ENCODE results near the gene SH3BGRL2.

- no peak for TF ChIP-seq TAF1 (IDR thresholded peaks at IDR 0.05; ENCODE audit: low read depth)
- no peak for TF ChIP-seq CREB1 (IDR thresholded peaks at IDR 0.05; ENCODE audit: low read depth)
- no peak for TF ChIP-seq EP300 (IDR thresholded peaks at IDR 0.05; ENCODE audit: borderline replicate concordance)
- TF ChIP-seq CEBPB (IDR thresholded peaks at IDR 0.05), result no peak
- TF ChIP-seq MAX (IDR thresholded peaks at IDR 0.05), result no peak
- TF ChIP-seq YY1 (IDR thresholded peaks at IDR 0.05; ENCODE audit: low read depth), result no peak
- TF ChIP-seq FOXM1 (IDR thresholded peaks at IDR 0.05; ENCODE audit: borderline replicate concordance, low read depth), result no peak
- TF ChIP-seq RAD21 (IDR thresholded peaks at IDR 0.05; ENCODE audit: low read depth), result no peak
- no peak for TF ChIP-seq REST (IDR thresholded peaks at IDR 0.05; ENCODE audit: low read depth)
- no peak for TF ChIP-seq TCF12 (IDR thresholded peaks at IDR 0.05; ENCODE audit: low read depth)
- TF ChIP-seq NFIC (IDR thresholded peaks at IDR 0.05), result no peak
- no peak for TF ChIP-seq USF1 (IDR thresholded peaks at IDR 0.05)
- TF ChIP-seq EGR1 (IDR thresholded peaks at IDR 0.05), result no peak
- TF ChIP-seq ZBTB7A (IDR thresholded peaks at IDR 0.05; ENCODE audit: low read depth), result no peak
Measured at GRCh38 chr6:79711167-79711566, 80.0 kb downstream of the SH3BGRL2 start.

Data from Ishikawa (cell line).